HepG2 (cell line): ENCODE measurements around the gene PLPPR4. TPM values are rescaled to one million over a fixed set of nuclear protein-coding genes. Genes with fewer than 3 reads are reported as not detected.

Experiments used
- ARNT2 ChIP-seq: sonication (generic); formaldehyde crosslinking; IDR thresholded peaks from 2 replicates; pipeline ENCODE4 v1.8.0; 2022; ENCODE audit warnings: mild to moderate bottlenecking, low read depth, missing genetic modification reagents, moderate library complexity
- BHLHE40 ChIP-seq: IDR thresholded peaks from 2 replicates; pipeline ENCODE4 v1.6.1; 2011; ENCODE audit warnings: low read length, improper control_type of control experiment
- BRCA1 ChIP-seq: sonication (generic); formaldehyde crosslinking; IDR thresholded peaks from 2 replicates; pipeline ENCODE4 v1.4.0; 2020; ENCODE audit warnings: missing genetic modification reagents
- CCAR2 ChIP-seq: fragments of 200-400 bp; formaldehyde crosslinking; optimal IDR thresholded peaks from 2 replicates; pipeline ENCODE3; 2018; ENCODE audit warnings: low read depth, mild to moderate bottlenecking, low read length, moderate library complexity
- EHMT2 ChIP-seq: fragments of 200-600 bp; sonication (generic); IDR thresholded peaks from 2 replicates; pipeline ENCODE4 v1.7.0; 2017; ENCODE audit warnings: antibody characterized with exemption, low read depth, low read length, borderline replicate concordance
- GLMP ChIP-seq: sonication (generic); formaldehyde crosslinking; IDR thresholded peaks from 2 replicates; pipeline ENCODE4 v1.9.0; 2021; ENCODE audit warnings: missing genetic modification reagents, mild to moderate bottlenecking, borderline replicate concordance
- GRHL1 ChIP-seq: sonication (generic); formaldehyde crosslinking; conservative IDR thresholded peaks from 2 replicates; pipeline ENCODE4 v1.8.0; 2022; ENCODE audit warnings: missing genetic modification reagents
- HIVEP1 ChIP-seq: sonication (generic); formaldehyde crosslinking; IDR thresholded peaks from 2 replicates; pipeline ENCODE4 v1.4.0; 2020; ENCODE audit warnings: mild to moderate bottlenecking, missing genetic modification reagents
- HNF4A ChIP-seq: sonication (generic); formaldehyde crosslinking; IDR thresholded peaks from 2 replicates; pipeline ENCODE4 v1.4.0; 2020; ENCODE audit warnings: missing genetic modification reagents
- HNRNPLL ChIP-seq: fragments of 200-400 bp; formaldehyde crosslinking; IDR thresholded peaks from 2 replicates; pipeline ENCODE4 v1.6.1; 2017; ENCODE audit warnings: mild to moderate bottlenecking, low read depth, low read length; ENCODE audit not compliant: poor library complexity, severe bottlenecking
- JUN ChIP-seq: sonication (generic); formaldehyde crosslinking; IDR thresholded peaks from 2 replicates; pipeline ENCODE4 v1.4.0; 2020; ENCODE audit warnings: mild to moderate bottlenecking, missing genetic modification reagents
- KDM4B ChIP-seq: sonication (generic); formaldehyde crosslinking; IDR thresholded peaks from 2 replicates; pipeline ENCODE4 v1.4.0; 2020; ENCODE audit warnings: missing genetic modification reagents
- KDM6A ChIP-seq: IDR thresholded peaks from 2 replicates; pipeline ENCODE4 v1.6.1; 2016; ENCODE audit warnings: low read depth
- NFIC ChIP-seq: IDR thresholded peaks from 2 replicates; pipeline ENCODE4 v1.6.1; 2012; ENCODE audit warnings: mild to moderate bottlenecking, low read length, inconsistent platforms
- ONECUT2 ChIP-seq: sonication (generic); formaldehyde crosslinking; IDR thresholded peaks from 2 replicates; pipeline ENCODE4 v1.4.0; 2020; ENCODE audit warnings: missing genetic modification reagents
- PCBP2 ChIP-seq: fragments of 200-400 bp; formaldehyde crosslinking; optimal IDR thresholded peaks from 2 replicates; pipeline ENCODE3; 2018; ENCODE audit warnings: low read length, low read depth; ENCODE audit not compliant: poor library complexity, severe bottlenecking
- RFX1 ChIP-seq: fragments of 450-650 bp; IDR thresholded peaks from 2 replicates; pipeline ENCODE4 v1.6.1; 2017
- SATB2 ChIP-seq: sonication (generic); formaldehyde crosslinking; IDR thresholded peaks from 2 replicates; pipeline ENCODE4 v1.5.0; 2020; ENCODE audit warnings: missing genetic modification reagents
- SETDB1 ChIP-seq: sonication (generic); formaldehyde crosslinking; IDR thresholded peaks from 2 replicates; pipeline ENCODE4 v1.5.1; 2020; ENCODE audit warnings: missing genetic modification reagents, mild to moderate bottlenecking, borderline replicate concordance
- SIN3A ChIP-seq: IDR thresholded peaks from 2 replicates; pipeline ENCODE4 v1.6.1; 2011; ENCODE audit warnings: low read depth, mild to moderate bottlenecking, control low read depth, low read length, borderline replicate concordance
- SMARCC2 ChIP-seq: fragments of 450-650 bp; IDR thresholded peaks from 2 replicates; pipeline ENCODE4 v1.6.1; 2017; ENCODE audit warnings: antibody characterized with exemption, mild to moderate bottlenecking
- STAT5B ChIP-seq: sonication (generic); formaldehyde crosslinking; IDR thresholded peaks from 2 replicates; pipeline ENCODE4 v1.4.0; 2020; ENCODE audit warnings: missing genetic modification reagents
- ZC3H13 ChIP-seq: sonication (generic); formaldehyde crosslinking; IDR thresholded peaks from 2 replicates; pipeline ENCODE4 v1.8.1; 2023; ENCODE audit warnings: mild to moderate bottlenecking, missing genetic modification reagents, moderate library complexity
- ZFP36L2 ChIP-seq: sonication (generic); formaldehyde crosslinking; IDR thresholded peaks from 2 replicates; pipeline ENCODE4 v1.4.0; 2020; ENCODE audit warnings: missing genetic modification reagents
- ZNF484 ChIP-seq: sonication (generic); formaldehyde crosslinking; IDR thresholded peaks from 2 replicates; pipeline ENCODE4 v1.5.1; 2020; ENCODE audit warnings: mild to moderate bottlenecking, low read depth, missing genetic modification reagents, borderline replicate concordance
- ZNF747 ChIP-seq: sonication (generic); formaldehyde crosslinking; IDR thresholded peaks from 2 replicates; pipeline ENCODE4 v1.8.1; 2023; ENCODE audit warnings: missing genetic modification reagents, mild to moderate bottlenecking, borderline replicate concordance
- ZNF773 ChIP-seq: sonication (generic); formaldehyde crosslinking; IDR thresholded peaks from 2 replicates; pipeline ENCODE4 v1.4.0; 2020; ENCODE audit warnings: missing genetic modification reagents, borderline replicate concordance
- ZNF879 ChIP-seq: sonication (generic); formaldehyde crosslinking; IDR thresholded peaks from 2 replicates; pipeline ENCODE4 v1.8.1; 2023; ENCODE audit warnings: missing genetic modification reagents
- polyA plus RNA-seq, 8 experiments: library from polyadenylated mRNA; depleted of rRNA in 3 of 8; stranded (reverse) in 7 of 8; unstranded in 1 of 8; fragments of >200 nt; fragmentation: Illumina TruSeq in 4 of 8; extraction: Trizol in 4 of 8; gene quantifications; 2 replicates each; pipeline versions ENCODE4 v1.2.1 to v1.2.3, GENCODE V29; 2011 to 2016; ENCODE audit warnings: low read depth in 4 of 8, missing spikeins in 1 of 8, mixed read lengths in 1 of 8; ENCODE audit not compliant: insufficient read depth in 1 of 8
- total RNA-seq, 5 experiments: library from RNA; depleted of rRNA; stranded (reverse); fragments of >200 nt; fragmentation: Illumina TruSeq; extraction: Trizol; gene quantifications; 2 replicates each; pipeline ENCODE4 v1.2.3, GENCODE V29; 2016; ENCODE audit warnings: low read depth in 1 of 5
- TF ChIP-seq, protein P1 (sequence below): sonication (generic); formaldehyde crosslinking; IDR thresholded peaks from 2 replicates; pipeline ENCODE4 v1.4.0; 2020; ENCODE audit warnings: mild to moderate bottlenecking, missing genetic modification reagents, borderline replicate concordance
- TF ChIP-seq, protein P2 (sequence below): sonication (generic); formaldehyde crosslinking; IDR thresholded peaks from 2 replicates; pipeline ENCODE4 v1.8.1; 2023; ENCODE audit warnings: missing genetic modification reagents, mild to moderate bottlenecking, borderline replicate concordance

The PLPPR4 gene
- total and polyA plus RNA-seq, 2 of the 13 experiments (the other 11 are each of a cell fraction or from before 2014, with no cell fraction given): not detected

DNA sequence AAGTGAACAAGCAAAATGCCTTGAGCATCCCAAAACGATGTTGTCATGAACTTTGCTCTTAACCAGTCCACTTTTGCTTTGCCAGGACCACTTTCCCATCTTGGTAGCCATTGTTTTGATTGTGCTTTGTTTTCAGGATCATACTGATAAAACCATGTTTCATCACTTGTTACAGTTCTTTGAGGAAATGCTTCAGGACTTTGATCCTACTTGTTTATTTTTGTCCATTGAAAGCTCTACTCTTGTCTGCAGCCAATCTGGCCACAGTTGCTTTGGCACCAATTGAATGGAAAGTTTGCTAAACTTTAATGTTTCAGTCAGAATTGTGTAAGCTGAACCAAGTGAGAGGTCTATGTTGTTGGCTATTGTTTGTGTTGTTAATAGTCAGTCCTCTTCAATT, 12.8 kb downstream of the PLPPR4 start (continued):
- TF ChIP-seq GLMP (CRISPR knock-in tag) (no peak), SMARCC2 (no peak), SATB2 (CRISPR knock-in tag) (no peak), ONECUT2 (CRISPR knock-in tag) (no peak), ZFP36L2 (CRISPR knock-in tag) (no peak), GRHL1 (CRISPR knock-in tag) (no peak), ZC3H13 (CRISPR knock-in tag) (no peak), KDM4B (no peak), HIVEP1 (CRISPR knock-in tag) (no peak), ARNT2 (CRISPR knock-in tag) (no peak), ZNF747 (no peak), KDM6A (CRISPR knock-in tag) (no peak), PCBP2 (no peak), HNF4A (peak; percentile 78), JUN (CRISPR knock-in tag) (no peak), EHMT2 (peak; percentile 40; the same call in 1 of the 2 replicates), ZNF879 (no peak), STAT5B (CRISPR knock-in tag) (no peak), CCAR2 (no peak), SETDB1 (CRISPR knock-in tag) (no peak), ZNF773 (CRISPR knock-in tag) (no peak), RFX1 (no peak), NFIC (no peak), BRCA1 (CRISPR knock-in tag) (no peak), ZNF484 (CRISPR knock-in tag) (no peak), SIN3A (no peak), HNRNPLL (no peak), BHLHE40 (no peak)
- TF ChIP-seq, protein P1, sequence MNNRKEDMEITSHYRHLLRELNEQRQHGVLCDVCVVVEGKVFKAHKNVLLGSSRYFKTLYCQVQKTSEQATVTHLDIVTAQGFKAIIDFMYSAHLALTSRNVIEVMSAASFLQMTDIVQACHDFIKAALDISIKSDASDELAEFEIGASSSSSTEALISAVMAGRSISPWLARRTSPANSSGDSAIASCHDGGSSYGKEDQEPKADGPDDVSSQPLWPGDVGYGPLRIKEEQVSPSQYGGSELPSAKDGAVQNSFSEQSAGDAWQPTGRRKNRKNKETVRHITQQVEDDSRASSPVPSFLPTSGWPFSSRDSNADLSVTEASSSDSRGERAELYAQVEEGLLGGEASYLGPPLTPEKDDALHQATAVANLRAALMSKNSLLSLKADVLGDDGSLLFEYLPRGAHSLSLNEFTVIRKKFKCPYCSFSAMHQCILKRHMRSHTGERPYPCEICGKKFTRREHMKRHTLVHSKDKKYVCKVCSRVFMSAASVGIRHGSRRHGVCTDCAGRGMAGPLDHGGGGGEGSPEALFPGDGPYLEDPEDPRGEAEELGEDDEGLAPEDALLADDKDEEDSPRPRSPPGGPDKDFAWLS (CRISPR knock-in tag): no peak
- TF ChIP-seq, protein P2, sequence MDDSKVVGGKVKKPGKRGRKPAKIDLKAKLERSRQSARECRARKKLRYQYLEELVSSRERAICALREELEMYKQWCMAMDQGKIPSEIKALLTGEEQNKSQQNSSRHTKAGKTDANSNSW: no peak
